HUES64 (cell line): ENCODE measurements around the gene C12orf50. TPM values are rescaled to one million over a fixed set of nuclear protein-coding genes. Genes with fewer than 3 reads are reported as not detected.

Experiments used
- H3K27ac ChIP-seq: 2 replicates; pipeline ENCODE4 v1.7.0; 2013; ENCODE audit warnings: low read depth, low read length, inconsistent platforms
- H3K27me3 ChIP-seq: 2 replicates; pipeline ENCODE4 v1.6.1; 2013; ENCODE audit warnings: mild to moderate bottlenecking, low read length; ENCODE audit not compliant: insufficient read depth
- H3K36me3 ChIP-seq: 2 replicates; pipeline ENCODE4 v1.6.1; 2013; ENCODE audit warnings: mild to moderate bottlenecking, low read length; ENCODE audit not compliant: insufficient read depth
- H3K4me1 ChIP-seq: 2 replicates; pipeline ENCODE4 v1.6.1; 2013; ENCODE audit warnings: mild to moderate bottlenecking, low read length, moderate library complexity; ENCODE audit not compliant: insufficient read depth
- H3K4me3 ChIP-seq: 2 replicates; pipeline ENCODE4 v1.5.1; 2013; ENCODE audit warnings: mild to moderate bottlenecking, low read length, moderate library complexity
- H3K9ac ChIP-seq: 2 replicates; pipeline ENCODE4 v1.6.1; 2013; ENCODE audit warnings: mild to moderate bottlenecking, low read depth, low read length
- H3K9me3 ChIP-seq: 2 replicates; pipeline ENCODE4 v1.6.1; 2013; ENCODE audit warnings: low read depth, low read length; ENCODE audit not compliant: insufficient read depth
- WGBS: fragments of 150-250, 120-280 bp; methylation state at CpG from one replicate; pipeline ENCODE4 v1.1.7; 2013; ENCODE audit warnings: missing lambda C conversion rate; 5-methylcytosine and 5-hydroxymethylcytosine counted together
- polyA plus RNA-seq, 2 experiments: library from polyadenylated mRNA; stranded (reverse); fragments of 50-300 nt; gene quantifications; one replicate each; pipeline ENCODE4 v1.2.3, GENCODE V29; 2013

The C12orf50 gene, protein sequence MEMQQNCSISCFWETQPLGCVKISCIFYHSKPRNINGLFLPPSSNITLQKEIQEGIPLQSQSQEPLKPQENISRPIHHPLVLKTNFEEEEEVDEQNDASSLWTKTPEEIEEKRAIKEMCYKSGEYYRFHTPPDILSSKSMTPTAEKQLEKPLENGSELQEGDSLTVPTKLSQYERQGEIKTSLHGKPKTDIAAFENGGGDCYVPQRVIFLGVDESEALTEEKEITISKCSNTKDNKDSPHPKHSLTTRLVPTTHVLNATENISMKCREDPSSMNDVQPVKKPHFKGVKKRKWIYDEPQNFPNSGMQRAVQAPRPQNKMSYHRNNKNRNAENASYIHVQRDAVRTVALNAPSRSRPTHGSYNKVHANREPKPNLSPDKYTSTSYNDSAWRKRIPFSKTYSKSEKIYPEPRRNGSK
- polyA plus RNA-seq (2013, experiment 1 of 2) = not detected
- not detected for polyA plus RNA-seq (2013, experiment 2 of 2)

DNA sequence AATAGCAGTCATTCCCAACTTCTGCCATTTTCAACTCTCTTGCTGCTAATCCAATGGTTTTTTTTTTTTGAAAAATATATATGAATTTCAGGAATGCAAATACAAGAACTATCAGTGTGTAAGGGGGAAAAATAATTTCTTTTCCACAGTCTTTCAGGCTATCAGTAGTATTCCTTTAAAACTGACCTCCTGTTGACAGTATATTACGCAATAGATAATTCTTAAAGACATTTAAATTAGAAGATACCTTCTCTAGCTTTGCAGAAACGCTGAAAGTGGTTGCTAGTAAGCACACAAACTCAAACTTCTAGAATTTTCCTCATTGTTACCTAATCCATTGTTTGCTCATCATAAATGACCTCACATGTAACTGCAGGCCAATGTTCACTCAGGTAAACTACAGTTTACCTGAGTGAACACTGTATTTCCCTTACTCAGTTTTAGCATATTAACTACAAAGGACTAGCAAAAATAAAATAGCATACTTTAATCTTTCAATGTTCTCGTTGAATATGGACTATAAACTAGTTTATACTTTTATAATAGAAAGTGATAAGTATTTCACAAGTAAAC lies at the start of gene C12orf50:
Gene C12orf50, minus strand, starts transcription at position 309 of the 573 bp plus-strand sequence. CDS start 2,439 bp downstream, outside the sequence.
- H3K36me3 ChIP-seq = no peaks in the 10 kb centered on the region
- no peaks in the 10 kb centered on the region for H3K27me3 ChIP-seq
- WGBS = 94% methylated on average over 2 of the region's 3 CpGs
- no peaks in the 10 kb centered on the region for H3K9me3 ChIP-seq
- H3K9ac ChIP-seq = no peak within 1 kb of the TSS
- no peak within 1 kb of the TSS for H3K4me3 ChIP-seq
- H3K4me1 ChIP-seq = no peaks in the 10 kb centered on the region
- H3K27ac ChIP-seq = no peak within 1 kb of the TSS

DNA sequence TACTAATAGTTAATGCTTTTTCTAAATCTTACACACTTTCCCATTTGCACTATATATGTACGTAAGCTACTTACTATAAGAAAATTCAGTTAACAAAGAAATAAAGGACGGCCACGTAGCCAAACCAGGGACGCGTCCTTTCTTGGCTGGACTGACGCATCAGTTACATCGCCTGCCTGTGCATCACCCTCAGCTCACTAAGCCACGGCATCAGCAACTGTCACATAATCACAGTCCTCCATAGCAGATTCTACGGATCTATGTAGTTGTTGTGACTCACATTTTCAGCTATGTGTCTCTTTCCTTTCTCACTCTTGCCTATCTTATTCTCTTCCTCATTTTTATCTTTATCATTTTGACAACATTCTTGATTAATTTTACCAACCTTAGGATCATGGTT lies 38.1 kb upstream of the C12orf50 start:
- H3K36me3 ChIP-seq = peaks cover 5% of the 10 kb centered on the region; the same call in 1 of the 2 replicates
- H3K27me3 ChIP-seq = no peaks in the 10 kb centered on the region
- 96% methylated on average over 9 of the region's 9 CpGs for WGBS

DNA sequence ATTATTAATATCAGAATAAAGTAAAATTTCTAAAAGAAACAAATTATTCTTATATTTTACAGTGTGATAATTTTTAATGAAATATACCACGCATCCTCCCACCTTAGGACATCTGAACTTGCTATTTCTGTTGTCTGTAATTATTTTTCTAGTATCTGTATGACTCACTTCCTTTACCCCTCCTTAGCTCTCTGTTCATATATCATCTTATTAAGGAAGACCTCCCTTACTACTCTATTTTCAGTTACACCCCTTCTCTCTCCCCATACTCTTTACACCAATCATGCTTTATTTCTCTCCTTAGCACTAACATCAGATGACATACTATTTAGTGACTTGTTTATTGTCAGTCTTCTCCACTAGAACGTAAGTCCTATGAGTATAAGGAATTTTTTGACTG lies 34.2 kb upstream of the C12orf50 start:
- Histone ChIP-seq H3K27me3 (no peaks in the 10 kb centered on the region), H3K27ac (no peak overlapping the region), H3K36me3 (peaks cover 16% of the 10 kb centered on the region; the same call in 1 of the 2 replicates), H3K9ac (no peak overlapping the region), H3K4me3 (no peak overlapping the region), H3K9me3 (no peaks in the 10 kb centered on the region), H3K4me1 (no peaks in the 10 kb centered on the region)
- WGBS = no CpG with 5 or more reads among the region's 2 CpGs

More for the DNA sequence above, 38.1 kb upstream of the C12orf50 start:
- H3K4me3 ChIP-seq = no peak overlapping the region
- H3K27ac ChIP-seq = no peak overlapping the region
- no peak overlapping the region for H3K9ac ChIP-seq
- no peaks in the 10 kb centered on the region for H3K4me1 ChIP-seq
- no peaks in the 10 kb centered on the region for H3K9me3 ChIP-seq

DNA sequence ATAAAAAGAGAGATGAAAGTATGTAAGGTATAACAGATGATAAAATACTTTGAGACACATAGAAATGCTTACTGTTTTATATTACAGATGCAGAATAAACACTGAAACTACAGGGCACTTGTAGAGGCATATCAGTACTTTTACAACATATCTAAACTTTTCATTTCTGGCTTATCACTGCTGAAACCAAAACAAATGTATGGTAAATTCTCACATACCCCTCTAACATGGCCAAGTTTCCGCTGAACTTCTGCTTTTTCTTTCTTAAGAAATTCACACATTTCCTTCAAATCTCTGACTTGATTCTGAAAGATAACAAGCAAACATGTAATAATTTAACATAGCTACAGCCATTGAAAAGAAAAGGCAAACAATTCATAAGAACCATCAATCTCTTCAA lies 33.3 kb upstream of the C12orf50 start:
- 98% methylated on average over 1 of the region's 1 CpG for whole genome bisulfite sequencing
- H3K27ac ChIP-seq = no peak overlapping the region
- peaks cover 20% of the 10 kb centered on the region; the same call in 1 of the 2 replicates for H3K36me3 ChIP-seq
- H3K9me3 ChIP-seq = no peaks in the 10 kb centered on the region
- no peak overlapping the region for H3K9ac ChIP-seq
- no peaks in the 10 kb centered on the region for H3K27me3 ChIP-seq
- no peak overlapping the region for H3K4me3 ChIP-seq
- H3K4me1 ChIP-seq = no peaks in the 10 kb centered on the region

DNA sequence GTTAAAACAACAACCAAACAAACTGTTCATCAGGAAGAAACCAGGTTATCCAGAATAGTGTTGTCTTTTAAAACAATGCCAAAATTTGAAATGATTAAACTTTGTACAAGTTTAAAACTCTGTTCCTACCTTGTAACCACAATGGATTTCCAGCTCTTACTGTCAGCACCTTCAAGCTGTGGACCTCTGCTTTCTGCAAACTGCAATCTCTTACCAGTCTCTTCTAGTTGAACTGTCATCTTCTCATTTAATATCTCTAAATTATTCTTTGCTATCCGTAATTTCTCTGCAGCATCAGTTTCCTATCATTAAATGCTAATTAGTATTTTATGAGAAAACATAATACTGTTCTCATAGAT lies 29.5 kb upstream of the C12orf50 start:
- Histone ChIP-seq H3K36me3 (peaks cover 34% of the 10 kb centered on the region; the same call in 1 of the 2 replicates), H3K4me3 (no peak overlapping the region), H3K27ac (no peak overlapping the region), H3K4me1 (no peaks in the 10 kb centered on the region), H3K27me3 (no peaks in the 10 kb centered on the region), H3K9me3 (no peaks in the 10 kb centered on the region), H3K9ac (no peak overlapping the region)
- WGBS = 100% methylated on average over 1 of the region's 1 CpG

DNA sequence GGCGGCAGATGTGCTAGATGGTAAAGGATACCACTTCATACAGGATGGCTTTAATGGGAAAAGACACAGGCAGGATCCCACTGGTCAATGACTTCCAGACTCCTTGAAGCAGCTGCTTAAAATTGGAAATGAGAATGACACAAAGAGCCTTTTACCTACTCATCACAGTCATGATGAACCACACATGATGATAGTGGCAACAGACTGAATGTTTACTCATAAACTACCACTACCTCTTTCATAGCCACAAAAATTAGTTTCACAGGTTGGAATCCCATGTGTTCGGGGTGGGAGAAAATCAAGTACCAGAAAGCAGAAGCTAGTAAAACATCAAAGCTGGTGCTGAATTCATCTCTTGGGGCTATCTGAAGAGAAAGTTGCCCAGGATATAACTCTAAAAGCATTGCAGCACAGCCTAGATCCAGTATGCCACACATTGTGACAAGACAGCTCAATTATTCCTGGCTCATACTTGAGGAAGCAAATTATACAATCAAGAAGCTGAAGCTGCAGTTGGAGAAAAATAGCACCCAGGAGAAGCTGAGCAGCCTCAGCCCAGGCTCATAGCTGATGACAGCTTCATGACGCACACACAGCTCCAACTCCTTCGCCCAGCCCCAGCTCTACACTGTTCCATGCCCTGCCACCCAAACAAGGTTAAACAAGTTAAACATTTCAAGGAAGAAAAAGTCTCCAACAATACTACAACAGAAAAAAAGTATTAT lies 29.0 kb upstream of the C12orf50 start:
- WGBS = 96% methylated on average over 4 of the region's 4 CpGs
- H3K4me1 ChIP-seq = no peaks in the 10 kb centered on the region
- no peak overlapping the region for H3K9ac ChIP-seq
- H3K4me3 ChIP-seq = no peak overlapping the region
- no peak overlapping the region for H3K27ac ChIP-seq
- no peaks in the 10 kb centered on the region for H3K9me3 ChIP-seq
- peaks cover 35% of the 10 kb centered on the region; the same call in 1 of the 2 replicates for H3K36me3 ChIP-seq
- no peaks in the 10 kb centered on the region for H3K27me3 ChIP-seq

DNA sequence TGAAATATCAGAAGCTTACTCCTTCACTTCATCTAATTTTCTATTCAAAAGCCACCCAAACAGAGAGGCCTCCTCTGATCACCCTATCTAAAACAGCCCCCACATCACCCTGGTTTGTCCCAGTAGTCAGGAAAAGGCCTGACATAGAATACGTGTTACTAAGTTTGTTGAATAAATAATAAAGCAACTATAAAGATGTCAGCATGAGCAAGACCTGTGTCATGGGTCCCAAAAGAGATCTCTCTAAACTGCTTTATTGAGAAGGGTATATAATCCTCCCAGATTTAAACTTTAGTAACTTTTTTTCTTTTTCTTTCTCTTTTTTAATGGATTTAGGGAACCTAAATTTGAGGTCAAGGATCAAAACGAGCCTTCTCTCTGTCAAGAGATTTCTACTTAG lies 27.4 kb upstream of the C12orf50 start:
- H3K27ac ChIP-seq = no peak overlapping the region
- no peak overlapping the region for H3K9ac ChIP-seq
- H3K9me3 ChIP-seq = no peaks in the 10 kb centered on the region
- no peak overlapping the region for H3K4me3 ChIP-seq
- H3K36me3 ChIP-seq = peaks cover 49% of the 10 kb centered on the region; the same call in 1 of the 2 replicates
- WGBS = 96% methylated on average over 2 of the region's 2 CpGs
- no peaks in the 10 kb centered on the region for H3K27me3 ChIP-seq
- no peaks in the 10 kb centered on the region for H3K4me1 ChIP-seq

DNA sequence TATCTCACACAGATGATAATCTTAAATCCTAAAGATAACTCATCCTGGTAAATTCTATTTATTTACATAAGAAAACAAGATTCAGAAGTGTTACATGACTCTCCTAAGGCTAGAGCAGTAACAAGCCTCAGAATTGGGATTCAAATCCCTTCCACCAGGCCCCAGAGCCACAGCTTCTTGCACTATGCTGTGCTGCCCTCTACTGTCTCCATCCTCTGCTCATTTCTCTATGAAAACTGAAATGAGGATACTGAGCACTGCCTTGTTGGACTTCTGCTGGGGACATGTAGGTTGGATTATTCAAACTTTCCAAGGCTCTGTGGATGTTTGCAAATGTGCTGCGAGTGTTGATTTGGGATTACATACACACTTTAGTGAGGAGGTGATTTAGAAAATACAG lies 23.5 kb upstream of the C12orf50 start:
- H3K9me3 ChIP-seq = no peaks in the 10 kb centered on the region
- 100% methylated on average over 1 of the region's 1 CpG for WGBS
- H3K9ac ChIP-seq = no peak overlapping the region
- H3K36me3 ChIP-seq = peaks cover 67% of the 10 kb centered on the region
- no peaks in the 10 kb centered on the region for H3K27me3 ChIP-seq
- no peaks in the 10 kb centered on the region for H3K4me1 ChIP-seq
- no peak overlapping the region for H3K27ac ChIP-seq
- H3K4me3 ChIP-seq = no peak overlapping the region

DNA sequence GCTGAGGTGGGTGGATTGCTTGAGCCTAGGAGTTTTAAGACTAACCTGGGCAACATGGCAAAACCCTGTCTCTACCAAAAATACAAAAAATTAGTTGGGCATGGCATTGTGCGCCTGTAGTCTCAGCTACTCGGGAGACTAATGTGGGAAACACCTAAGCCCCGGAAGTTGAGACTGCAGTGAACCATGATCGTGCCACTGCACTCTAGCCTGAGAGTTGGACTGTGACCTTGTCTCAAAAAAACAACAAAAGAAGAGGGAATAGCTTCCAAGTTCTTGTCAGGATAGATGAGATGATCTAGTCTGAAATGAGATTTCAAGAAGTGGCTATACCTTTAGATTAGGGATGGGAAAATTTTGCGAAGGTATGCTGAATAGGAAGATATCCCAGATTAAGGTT lies 14.8 kb upstream of the C12orf50 start:
- H3K36me3 ChIP-seq = peaks cover 75% of the 10 kb centered on the region
- 95% methylated on average over 5 of the region's 5 CpGs for WGBS
- no peak overlapping the region for H3K4me3 ChIP-seq
- H3K9ac ChIP-seq = no peak overlapping the region
- H3K27me3 ChIP-seq = no peaks in the 10 kb centered on the region
- H3K4me1 ChIP-seq = 0 out of 2 replicates have a peak, but pooled peaks cover 4% of the 10 kb centered on the region
- no peaks in the 10 kb centered on the region for H3K9me3 ChIP-seq
- no peak overlapping the region for H3K27ac ChIP-seq

DNA sequence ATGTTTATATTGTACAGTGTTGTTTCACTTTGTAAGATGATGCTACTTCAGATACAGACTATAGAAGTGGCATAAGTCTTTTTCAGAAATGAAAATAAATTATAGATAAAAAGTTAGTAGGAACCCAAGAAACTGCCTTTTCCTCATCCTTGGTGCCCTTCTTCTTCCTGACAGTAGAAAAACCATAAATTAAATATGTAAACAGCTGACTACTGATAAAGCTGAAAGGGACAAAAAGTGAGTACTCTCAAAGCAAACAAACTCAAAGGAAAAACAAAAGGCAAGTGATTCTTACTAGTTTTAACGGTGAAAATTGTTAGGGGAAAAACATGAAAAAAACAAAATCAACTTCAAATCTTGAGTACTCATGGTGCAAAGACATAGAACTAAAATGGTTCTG lies 8.6 kb upstream of the C12orf50 start:
- Histone ChIP-seq H3K9me3 (no peaks in the 10 kb centered on the region), H3K36me3 (peaks cover 13% of the 10 kb centered on the region; the same call in 1 of the 2 replicates), H3K4me1 (peaks cover 18% of the 10 kb centered on the region; the same call in 1 of the 2 replicates), H3K27me3 (no peaks in the 10 kb centered on the region), H3K9ac (no peak overlapping the region), H3K4me3 (no peak overlapping the region), H3K27ac (no peak overlapping the region)
- 90% methylated on average over 1 of the region's 1 CpG for WGBS
